Heart left ventricle (tissue), 13 donors: ENCODE results near the gene ERP29.

Source experiments
- POLR2A ChIP-seq, 2 donors: fragments of 450-650 bp; IDR thresholded peaks; one replicate each; pipeline ENCODE4 v1.6.1; 2017; ENCODE audit warnings: antibody characterized with exemption in 2 of 2, mild to moderate bottlenecking in 2 of 2, moderate library complexity in 2 of 2
- TF ChIP-seq, protein P1 (sequence below), 12 donors: fragments of 200-600 bp; sonication (generic) in 4 of 12; IDR thresholded peaks; one replicate each; pipeline versions ENCODE4 v1.5.0 to v1.8.0; 2018 to 2022; ENCODE audit warnings: antibody characterized with exemption in 12 of 12, mild to moderate bottlenecking in 5 of 12
- donor health status: ischemic (EF 13 %, LVEDD 7.1; RV severe dilation, severe dysfunction).
- donor health status: DM: no; HTN: yes; CAD: no.
- donor health status: DM: no; HTN: no; CAD: no.
- donor health status: ischemic (EF 25% LVEDD 6.9; RV normal size, moderate dysfunction).
- donor health status: ischemic (EF 25% LVEDD 5.7; RV mildly dilated, moderate dysfunction).
- donor health status: ischemic (EF 35%, LVEDD 5.7; RV mildly dilated, moderate dysfunction).
- donor health status: nonischemic (EF 11% LVEDD 7.7; RV severe dilation, severe dysfunction).
- donor health status: DM: yes; HTN: yes; CAD: no.
- donor health status: PGD.
- donor health status: ischemic (EF 29% LVEDD 5.4; RV normal size, mild dysfunction).
- donor health status: nonischemic (EF 23%, LVEDD 6.1; RV moderate dilation, normal function).

DNA sequence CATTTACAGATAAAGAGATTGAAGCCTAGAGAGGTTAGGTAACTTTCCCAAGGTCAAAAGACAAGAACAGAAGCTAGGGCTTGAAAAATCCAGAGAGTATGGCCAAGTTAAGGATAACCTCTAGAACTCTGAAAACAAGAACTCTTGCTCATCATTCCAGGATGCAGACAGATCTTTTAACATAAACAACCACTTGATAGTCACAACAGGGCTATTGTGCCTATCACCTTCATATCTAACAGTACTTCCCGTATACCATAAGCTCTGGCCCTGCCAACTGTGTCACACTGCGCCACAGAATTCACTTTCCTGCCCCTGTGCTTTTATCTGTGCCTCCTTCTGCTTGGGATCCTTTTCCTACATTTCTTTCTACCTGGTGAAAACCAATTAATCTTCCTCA lies 18.2 kb downstream of the ERP29 start:
- TF ChIP-seq, protein P1, sequence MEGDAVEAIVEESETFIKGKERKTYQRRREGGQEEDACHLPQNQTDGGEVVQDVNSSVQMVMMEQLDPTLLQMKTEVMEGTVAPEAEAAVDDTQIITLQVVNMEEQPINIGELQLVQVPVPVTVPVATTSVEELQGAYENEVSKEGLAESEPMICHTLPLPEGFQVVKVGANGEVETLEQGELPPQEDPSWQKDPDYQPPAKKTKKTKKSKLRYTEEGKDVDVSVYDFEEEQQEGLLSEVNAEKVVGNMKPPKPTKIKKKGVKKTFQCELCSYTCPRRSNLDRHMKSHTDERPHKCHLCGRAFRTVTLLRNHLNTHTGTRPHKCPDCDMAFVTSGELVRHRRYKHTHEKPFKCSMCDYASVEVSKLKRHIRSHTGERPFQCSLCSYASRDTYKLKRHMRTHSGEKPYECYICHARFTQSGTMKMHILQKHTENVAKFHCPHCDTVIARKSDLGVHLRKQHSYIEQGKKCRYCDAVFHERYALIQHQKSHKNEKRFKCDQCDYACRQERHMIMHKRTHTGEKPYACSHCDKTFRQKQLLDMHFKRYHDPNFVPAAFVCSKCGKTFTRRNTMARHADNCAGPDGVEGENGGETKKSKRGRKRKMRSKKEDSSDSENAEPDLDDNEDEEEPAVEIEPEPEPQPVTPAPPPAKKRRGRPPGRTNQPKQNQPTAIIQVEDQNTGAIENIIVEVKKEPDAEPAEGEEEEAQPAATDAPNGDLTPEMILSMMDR (IDR thresholded peaks at IDR 0.05), result no peak
- TF ChIP-seq POLR2A (IDR thresholded peaks at IDR 0.05), result no peak
